Large intestine (tissue), 3 donors: ENCODE measurements around the gene VAV1. TPM values are rescaled to one million over a fixed set of nuclear protein-coding genes. Genes with fewer than 3 reads are reported as not detected.
"Not testable (repeated sequence)": the region's sequence is repeated elsewhere in the genome, so short reads cannot be mapped to it uniquely, and the experiment has no call there.

Experiments
- DNase-seq, 2 donors: peaks; one replicate each; pipeline versions ENCODE4 v3.0.0 to v3.0.0-alpha.2; 2013
- H3K27ac ChIP-seq: one replicate; pipeline ENCODE4 v1.5.1; 2013; ENCODE audit warnings: low read length
- H3K27me3 ChIP-seq: 2 replicates; pipeline ENCODE4 v1.6.1; 2013; ENCODE audit warnings: low read length; ENCODE audit not compliant: control insufficient read depth, insufficient read depth
- H3K36me3 ChIP-seq: 2 replicates; pipeline ENCODE4 v1.6.1; 2013; ENCODE audit warnings: low read length; ENCODE audit not compliant: control insufficient read depth, insufficient read depth
- H3K4me1 ChIP-seq: one replicate; pipeline ENCODE4 v1.6.1; 2013; ENCODE audit warnings: low read length; ENCODE audit not compliant: control insufficient read depth, insufficient read depth
- H3K4me3 ChIP-seq: one replicate; pipeline ENCODE4 v1.5.1; 2013; ENCODE audit warnings: low read length
- H3K9me3 ChIP-seq: one replicate; pipeline ENCODE4 v1.6.1; 2013; ENCODE audit warnings: mild to moderate bottlenecking, low read depth, low read length, moderate library complexity; ENCODE audit not compliant: control insufficient read depth
- WGBS: methylation state at CpG from one replicate; pipeline ENCODE4 v1.1.5; 2013; ENCODE audit warnings: low lambda C conversion rate; ENCODE audit not compliant: insufficient coverage; 5-methylcytosine and 5-hydroxymethylcytosine counted together
- polyA plus RNA-seq: library from polyadenylated mRNA; unstranded; fragments of 120-200 nt; gene quantifications from one replicate; pipeline ENCODE4 v1.2.1, GENCODE V29; 2013

The VAV1 gene
- polyA plus RNA-seq, 1 donor: 3.2 TPM

- no peak overlapping the region for H3K27ac ChIP-seq
- no peaks in the 10 kb centered on the region for H3K27me3 ChIP-seq
- no CpG with 5 or more reads among the region's 14 CpGs for WGBS
- H3K9me3 ChIP-seq: no peaks in the 10 kb centered on the region
- peaks cover 1% of the 10 kb centered on the region for H3K4me1 ChIP-seq
- no peaks in the 10 kb centered on the region for H3K36me3 ChIP-seq
- peak overlapping the region; percentile 28 for H3K4me3 ChIP-seq
- DNase-seq: no peak
These were observed 386 bp downstream of the VAV1 start for GRCh38 chr19:6772866-6773322.

GRCh38 chr19:6773323-6773931 lies 919 bp downstream of the VAV1 start:
- no peaks in the 10 kb centered on the region for H3K27me3 ChIP-seq
- WGBS: no CpG with 5 or more reads among the region's 8 CpGs
- no peaks in the 10 kb centered on the region for H3K9me3 ChIP-seq
- H3K4me3 ChIP-seq: peak overlapping the region; percentile 13
- H3K4me1 ChIP-seq: no peaks in the 10 kb centered on the region
- DNase-seq: no peak
- H3K27ac ChIP-seq: no peak overlapping the region
- no peaks in the 10 kb centered on the region for H3K36me3 ChIP-seq

GRCh38 chr19:6774821-6775707 lies 2.6 kb downstream of the VAV1 start:
- Histone ChIP-seq H3K9me3 (no peaks in the 10 kb centered on the region), H3K4me3 (no peak overlapping the region), H3K36me3 (no peaks in the 10 kb centered on the region), H3K4me1 (no peaks in the 10 kb centered on the region), H3K27me3 (no peaks in the 10 kb centered on the region), H3K27ac (no peak overlapping the region)
- WGBS: 80% methylated on average over 1 of the region's 11 CpGs
- no peak for DNase-seq

GRCh38 chr19:6776045-6776444 lies 3.5 kb downstream of the VAV1 start:
- not testable (repeated sequence) for H3K27me3 ChIP-seq, H3K9me3 ChIP-seq, H3K4me3 ChIP-seq, H3K36me3 ChIP-seq, H3K27ac ChIP-seq, H3K4me1 ChIP-seq, DNase-seq

- WGBS: 100% methylated on average over 1 of the region's 4 CpGs
- H3K27ac ChIP-seq: no peak overlapping the region
- H3K4me1 ChIP-seq: no peaks in the 10 kb centered on the region
- no peaks in the 10 kb centered on the region for H3K27me3 ChIP-seq
- H3K36me3 ChIP-seq: no peaks in the 10 kb centered on the region
- no peak for DNase-seq
- no peaks in the 10 kb centered on the region for H3K9me3 ChIP-seq
- H3K4me3 ChIP-seq: no peak overlapping the region
These were observed 4.5 kb downstream of the VAV1 start for GRCh38 chr19:6776999-6777398.

- H3K36me3 ChIP-seq: no peaks in the 10 kb centered on the region
- H3K27me3 ChIP-seq: no peaks in the 10 kb centered on the region
- H3K4me1 ChIP-seq: no peaks in the 10 kb centered on the region
- H3K4me3 ChIP-seq: no peak overlapping the region
- no peak for DNase-seq
- no CpG with 5 or more reads among the region's 2 CpGs for WGBS
- H3K9me3 ChIP-seq: no peaks in the 10 kb centered on the region
- no peak overlapping the region for H3K27ac ChIP-seq
These were observed 4.9 kb downstream of the VAV1 start for GRCh38 chr19:6777434-6777833.

- H3K9me3 ChIP-seq: no peaks in the 10 kb centered on the region
- no peaks in the 10 kb centered on the region for H3K4me1 ChIP-seq
- WGBS: no CpG with 5 or more reads among the region's 4 CpGs
- no peak for DNase-seq
- no peaks in the 10 kb centered on the region for H3K27me3 ChIP-seq
- H3K27ac ChIP-seq: no peak overlapping the region
- no peak overlapping the region for H3K4me3 ChIP-seq
- H3K36me3 ChIP-seq: no peaks in the 10 kb centered on the region
These were observed 5.9 kb downstream of the VAV1 start for GRCh38 chr19:6778386-6778785.

- Histone ChIP-seq H3K27ac (no peak overlapping the region), H3K27me3 (no peaks in the 10 kb centered on the region)
- WGBS: 100% methylated on average over 1 of the region's 4 CpGs
These were observed 6.7 kb downstream of the VAV1 start for GRCh38 chr19:6779206-6779605.

GRCh38 chr19:6787393-6787792 lies 14.9 kb downstream of the VAV1 start:
- Histone ChIP-seq H3K27ac (no peak overlapping the region), H3K4me3 (no peak overlapping the region), H3K27me3 (no peaks in the 10 kb centered on the region), H3K9me3 (no peaks in the 10 kb centered on the region), H3K4me1 (no peaks in the 10 kb centered on the region), H3K36me3 (no peaks in the 10 kb centered on the region)
- WGBS: no CpG with 5 or more reads among the region's 4 CpGs
- no peak for DNase-seq

More at GRCh38 chr19:6779206-6779605, 6.7 kb downstream of the VAV1 start:
- Histone ChIP-seq H3K4me3 (no peak overlapping the region), H3K4me1 (no peaks in the 10 kb centered on the region), H3K36me3 (no peaks in the 10 kb centered on the region), H3K9me3 (no peaks in the 10 kb centered on the region)
- DNase-seq: no peak

GRCh38 chr19:6788896-6789295 lies 16.4 kb downstream of the VAV1 start:
- Histone ChIP-seq H3K4me1 (no peaks in the 10 kb centered on the region), H3K27me3 (no peaks in the 10 kb centered on the region), H3K36me3 (no peaks in the 10 kb centered on the region), H3K9me3 (no peaks in the 10 kb centered on the region), H3K4me3 (no peak overlapping the region), H3K27ac (no peak overlapping the region)
- DNase-seq: no peak
- WGBS: no CpG with 5 or more reads among the region's 4 CpGs
